HEK293 (cell line): Measurements from ENCODE around the gene ENDOV.

Source experiments
- CTCF ChIA-PET: fragments of 350-600 bp; formaldehyde crosslinking; extraction: SDS; loops from one replicate; lab custom pipeline; 2021; ENCODE audit warnings: antibody characterized with exemption; lab: Yijun Ruan, JAX
- POLR2A ChIA-PET: fragments of 300-600 bp; formaldehyde crosslinking; extraction: SDS; loops from one replicate; lab custom pipeline; 2020; ENCODE audit warnings: antibody characterized with exemption, inconsistent platforms; lab: Yijun Ruan, JAX
- H3K27ac ChIP-seq: fragments of 200-500 bp; sonication (Bioruptor generic); 2 replicates; pipeline ENCODE4 v1.5.1; 2014; ENCODE audit warnings: low read depth, low read length, control low read depth, inconsistent platforms; ENCODE audit errors: extremely low read depth
- H3K36me3 ChIP-seq, 2 experiments: fragments of 200-500 bp in 1 of 2; sonication (Bioruptor generic) in 1 of 2; 1 replicate in 1 of 2; 2 replicates in 1 of 2; pipeline ENCODE4 v1.5.1; 2014 to 2017; ENCODE audit warnings: inconsistent platforms in 2 of 2, low read length in 2 of 2; ENCODE audit not compliant: control insufficient read depth in 2 of 2, insufficient read depth in 1 of 2
- H3K4me1 ChIP-seq: fragments of 200-500 bp; sonication (Bioruptor generic); 2 replicates; pipeline ENCODE4 v1.5.1; 2014; ENCODE audit warnings: mild to moderate bottlenecking, low read length, inconsistent platforms; ENCODE audit not compliant: control insufficient read depth, insufficient read depth
- H3K4me3 ChIP-seq: 2 replicates; pipeline ENCODE4 v1.5.1; 2011; ENCODE audit warnings: low read depth, mild to moderate bottlenecking, control low read depth, low read length, moderate library complexity
- H3K9me3 ChIP-seq: fragments of 200-500 bp; sonication (Bioruptor generic); 2 replicates; pipeline ENCODE4 v1.5.1; 2014; ENCODE audit warnings: low read depth, low read length, inconsistent platforms; ENCODE audit not compliant: control insufficient read depth, insufficient read depth
- GFI1B ChIP-seq: fragments of 450-650 bp; formaldehyde crosslinking; IDR thresholded peaks from 2 replicates; pipeline ENCODE4 v1.5.1; 2016; ENCODE audit warnings: missing biosample characterization, missing genetic modification characterization
- OVOL3 ChIP-seq: fragments of 450-650 bp; formaldehyde crosslinking; IDR thresholded peaks from 2 replicates; pipeline ENCODE4 v1.5.1; 2016; ENCODE audit warnings: missing biosample characterization, missing genetic modification characterization
- SCRT2 ChIP-seq: fragments of 450-650 bp; formaldehyde crosslinking; IDR thresholded peaks from 2 replicates; pipeline ENCODE4 v1.5.1; 2016; ENCODE audit warnings: missing biosample characterization, missing genetic modification characterization
- SP3 ChIP-seq: fragments of 450-650 bp; formaldehyde crosslinking; IDR thresholded peaks from 2 replicates; pipeline ENCODE4 v1.5.1; 2016; ENCODE audit warnings: missing biosample characterization, missing genetic modification characterization
- WT1 ChIP-seq: fragments of 450-650 bp; formaldehyde crosslinking; IDR thresholded peaks from 2 replicates; pipeline ENCODE4 v1.5.1; 2016; ENCODE audit warnings: missing biosample characterization, missing genetic modification characterization
- ZBTB17 ChIP-seq: fragments of 450-650 bp; formaldehyde crosslinking; IDR thresholded peaks from 2 replicates; pipeline ENCODE4 v1.5.1; 2016; ENCODE audit warnings: missing biosample characterization, missing genetic modification characterization
- ZBTB8A ChIP-seq: fragments of 450-650 bp; formaldehyde crosslinking; IDR thresholded peaks from 2 replicates; pipeline ENCODE4 v1.5.1; 2016; ENCODE audit warnings: missing biosample characterization, missing genetic modification characterization
- ZEB2 ChIP-seq: fragments of 450-650 bp; formaldehyde crosslinking; IDR thresholded peaks from 2 replicates; pipeline ENCODE4 v1.5.1; 2016; ENCODE audit warnings: missing biosample characterization, missing genetic modification characterization
- ZNF132 ChIP-seq: fragments of 450-650 bp; formaldehyde crosslinking; IDR thresholded peaks from 2 replicates; pipeline ENCODE4 v1.5.1; 2017; ENCODE audit warnings: missing biosample characterization, missing genetic modification characterization, borderline replicate concordance
- ZNF140 ChIP-seq: fragments of 450-650 bp; formaldehyde crosslinking; IDR thresholded peaks from 2 replicates; pipeline ENCODE4 v1.5.1; 2016; ENCODE audit warnings: missing biosample characterization, missing genetic modification characterization
- ZNF157 ChIP-seq: fragments of 450-650 bp; formaldehyde crosslinking; IDR thresholded peaks from 2 replicates; pipeline ENCODE4 v1.5.1; 2016; ENCODE audit warnings: missing biosample characterization, missing genetic modification characterization
- ZNF214 ChIP-seq: fragments of 450-650 bp; formaldehyde crosslinking; IDR thresholded peaks from 2 replicates; pipeline ENCODE4 v1.5.1; 2017; ENCODE audit warnings: missing biosample characterization, mild to moderate bottlenecking, missing genetic modification characterization, borderline replicate concordance
- ZNF266 ChIP-seq: fragments of 450-650 bp; formaldehyde crosslinking; IDR thresholded peaks from 2 replicates; pipeline ENCODE4 v1.5.1; 2016; ENCODE audit warnings: missing biosample characterization, missing genetic modification characterization, low read depth
- ZNF354C ChIP-seq: fragments of 450-650 bp; formaldehyde crosslinking; IDR thresholded peaks from 2 replicates; pipeline ENCODE4 v1.5.1; 2016; ENCODE audit warnings: missing biosample characterization, missing genetic modification characterization, low read depth, borderline replicate concordance
- ZNF404 ChIP-seq: fragments of 450-650 bp; formaldehyde crosslinking; IDR thresholded peaks from 2 replicates; pipeline ENCODE4 v1.5.1; 2017; ENCODE audit warnings: missing biosample characterization, missing genetic modification characterization
- ZNF548 ChIP-seq: fragments of 450-650 bp; formaldehyde crosslinking; IDR thresholded peaks from 2 replicates; pipeline ENCODE4 v1.5.1; 2016; ENCODE audit warnings: missing biosample characterization, missing genetic modification characterization
- ZNF549 ChIP-seq: fragments of 450-650 bp; IDR thresholded peaks from 2 replicates; pipeline ENCODE4 v1.5.1; 2018; ENCODE audit warnings: missing biosample characterization, missing genetic modification characterization, mild to moderate bottlenecking, inconsistent platforms, moderate library complexity
- ZNF580 ChIP-seq: fragments of 450-650 bp; formaldehyde crosslinking; IDR thresholded peaks from 2 replicates; pipeline ENCODE4 v1.5.1; 2016; ENCODE audit warnings: missing biosample characterization, missing genetic modification characterization
- ZNF664 ChIP-seq: fragments of 450-650 bp; formaldehyde crosslinking; IDR thresholded peaks from 2 replicates; pipeline ENCODE4 v1.5.1; 2016; ENCODE audit warnings: missing biosample characterization, missing genetic modification characterization
- ZNF747 ChIP-seq: fragments of 450-650 bp; formaldehyde crosslinking; IDR thresholded peaks from 2 replicates; pipeline ENCODE4 v1.5.1; 2016; ENCODE audit warnings: missing biosample characterization, missing genetic modification characterization
- TF ChIP-seq, protein P1 (sequence below): fragments of 450-650 bp; formaldehyde crosslinking; IDR thresholded peaks from 2 replicates; pipeline ENCODE4 v1.5.1; 2016; ENCODE audit warnings: missing biosample characterization, missing genetic modification characterization
- TF ChIP-seq, protein P2 (sequence below): fragments of 450-650 bp; IDR thresholded peaks from 2 replicates; pipeline ENCODE4 v1.5.1; 2018; ENCODE audit warnings: missing biosample characterization, missing genetic modification characterization
- TF ChIP-seq, protein P3 (sequence below): fragments of 450-650 bp; formaldehyde crosslinking; IDR thresholded peaks from 2 replicates; pipeline ENCODE4 v1.5.1; 2016; ENCODE audit warnings: missing biosample characterization, missing genetic modification characterization
- TF ChIP-seq, protein P4 (sequence below): fragments of 450-650 bp; formaldehyde crosslinking; conservative IDR thresholded peaks from 2 replicates; pipeline ENCODE4 v1.5.1; 2016; ENCODE audit warnings: low read depth, missing biosample characterization, missing genetic modification characterization

The ENDOV gene

DNA sequence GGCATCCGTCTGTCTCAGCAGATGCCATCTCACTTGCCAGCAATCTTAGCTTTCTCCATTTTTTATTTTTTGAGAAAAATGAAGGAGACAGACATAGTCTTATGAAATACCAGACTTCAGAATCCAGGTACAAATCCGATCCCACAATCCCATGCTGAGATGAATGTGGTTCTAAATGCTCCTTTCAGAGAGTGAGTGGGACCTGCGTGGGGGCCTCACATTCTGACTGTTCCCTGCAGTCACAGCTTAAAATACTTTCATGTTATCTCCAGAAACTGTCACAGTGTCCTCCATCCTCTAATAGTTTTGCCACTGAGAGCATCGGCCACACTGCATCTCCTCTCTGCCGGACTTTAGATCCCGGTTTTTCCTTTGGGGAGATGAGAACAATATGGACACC lies 34.9 kb upstream of the ENDOV start (continued):
- no peak for TF ChIP-seq ZNF266

DNA sequence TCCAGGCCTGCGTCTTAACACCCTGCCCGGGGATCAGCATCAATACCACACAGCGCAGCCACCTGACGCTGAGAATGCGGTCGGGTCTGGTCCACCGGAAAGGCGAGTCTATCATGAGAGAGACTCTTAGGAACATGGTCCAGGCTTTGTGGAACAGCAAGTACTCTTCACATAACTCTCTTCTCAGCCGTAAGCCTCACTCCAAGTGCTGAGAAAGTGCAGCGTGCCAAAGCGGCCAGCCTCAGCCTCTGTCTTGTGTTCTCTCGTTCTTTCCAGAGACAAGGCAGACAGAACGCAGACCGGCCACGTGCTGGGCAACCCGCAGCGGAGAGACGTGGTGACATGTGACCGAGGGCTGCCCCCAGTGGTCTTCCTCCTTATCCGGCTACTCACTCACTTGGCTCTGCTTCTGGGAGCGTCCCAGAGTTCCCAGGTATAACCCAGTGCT lies 34.4 kb upstream of the ENDOV start:
- no peaks in the 10 kb centered on the region for H3K9me3 ChIP-seq
- TF ChIP-seq ZBTB17 (no peak), ZNF549 (tag by site-specific recombination) (no peak), ZNF664 (no peak), ZNF548 (no peak), ZNF580 (tag by site-specific recombination) (no peak), OVOL3 (tag by site-specific recombination) (no peak), ZNF132 (tag by site-specific recombination) (no peak), ZNF157 (tag by site-specific recombination) (no peak), ZNF354C (tag by site-specific recombination) (no peak), WT1 (no peak), SCRT2 (no peak), ZNF214 (tag by site-specific recombination) (no peak), ZNF404 (tag by site-specific recombination) (no peak), SP3 (tag by site-specific recombination) (no peak), ZEB2 (tag by site-specific recombination) (no peak), ZNF140 (no peak), GFI1B (tag by site-specific recombination) (no peak)
- TF ChIP-seq, protein P1, sequence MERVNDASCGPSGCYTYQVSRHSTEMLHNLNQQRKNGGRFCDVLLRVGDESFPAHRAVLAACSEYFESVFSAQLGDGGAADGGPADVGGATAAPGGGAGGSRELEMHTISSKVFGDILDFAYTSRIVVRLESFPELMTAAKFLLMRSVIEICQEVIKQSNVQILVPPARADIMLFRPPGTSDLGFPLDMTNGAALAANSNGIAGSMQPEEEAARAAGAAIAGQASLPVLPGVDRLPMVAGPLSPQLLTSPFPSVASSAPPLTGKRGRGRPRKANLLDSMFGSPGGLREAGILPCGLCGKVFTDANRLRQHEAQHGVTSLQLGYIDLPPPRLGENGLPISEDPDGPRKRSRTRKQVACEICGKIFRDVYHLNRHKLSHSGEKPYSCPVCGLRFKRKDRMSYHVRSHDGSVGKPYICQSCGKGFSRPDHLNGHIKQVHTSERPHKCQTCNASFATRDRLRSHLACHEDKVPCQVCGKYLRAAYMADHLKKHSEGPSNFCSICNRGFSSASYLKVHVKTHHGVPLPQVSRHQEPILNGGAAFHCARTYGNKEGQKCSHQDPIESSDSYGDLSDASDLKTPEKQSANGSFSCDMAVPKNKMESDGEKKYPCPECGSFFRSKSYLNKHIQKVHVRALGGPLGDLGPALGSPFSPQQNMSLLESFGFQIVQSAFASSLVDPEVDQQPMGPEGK (tag by site-specific recombination), result no peak
- TF ChIP-seq, protein P2, sequence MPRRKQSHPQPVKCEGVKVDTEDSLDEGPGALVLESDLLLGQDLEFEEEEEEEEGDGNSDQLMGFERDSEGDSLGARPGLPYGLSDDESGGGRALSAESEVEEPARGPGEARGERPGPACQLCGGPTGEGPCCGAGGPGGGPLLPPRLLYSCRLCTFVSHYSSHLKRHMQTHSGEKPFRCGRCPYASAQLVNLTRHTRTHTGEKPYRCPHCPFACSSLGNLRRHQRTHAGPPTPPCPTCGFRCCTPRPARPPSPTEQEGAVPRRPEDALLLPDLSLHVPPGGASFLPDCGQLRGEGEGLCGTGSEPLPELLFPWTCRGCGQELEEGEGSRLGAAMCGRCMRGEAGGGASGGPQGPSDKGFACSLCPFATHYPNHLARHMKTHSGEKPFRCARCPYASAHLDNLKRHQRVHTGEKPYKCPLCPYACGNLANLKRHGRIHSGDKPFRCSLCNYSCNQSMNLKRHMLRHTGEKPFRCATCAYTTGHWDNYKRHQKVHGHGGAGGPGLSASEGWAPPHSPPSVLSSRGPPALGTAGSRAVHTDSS (tag by site-specific recombination), result no peak
- TF ChIP-seq, protein P3, sequence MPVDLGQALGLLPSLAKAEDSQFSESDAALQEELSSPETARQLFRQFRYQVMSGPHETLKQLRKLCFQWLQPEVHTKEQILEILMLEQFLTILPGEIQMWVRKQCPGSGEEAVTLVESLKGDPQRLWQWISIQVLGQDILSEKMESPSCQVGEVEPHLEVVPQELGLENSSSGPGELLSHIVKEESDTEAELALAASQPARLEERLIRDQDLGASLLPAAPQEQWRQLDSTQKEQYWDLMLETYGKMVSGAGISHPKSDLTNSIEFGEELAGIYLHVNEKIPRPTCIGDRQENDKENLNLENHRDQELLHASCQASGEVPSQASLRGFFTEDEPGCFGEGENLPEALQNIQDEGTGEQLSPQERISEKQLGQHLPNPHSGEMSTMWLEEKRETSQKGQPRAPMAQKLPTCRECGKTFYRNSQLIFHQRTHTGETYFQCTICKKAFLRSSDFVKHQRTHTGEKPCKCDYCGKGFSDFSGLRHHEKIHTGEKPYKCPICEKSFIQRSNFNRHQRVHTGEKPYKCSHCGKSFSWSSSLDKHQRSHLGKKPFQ, result no peak
- CTCF ChIA-PET, result no interaction called here
- peaks cover 19 to 100% of the 10 kb centered on the region in 2 experiments for H3K36me3 ChIP-seq
- no peaks in the 10 kb centered on the region for H3K4me1 ChIP-seq
- no peak overlapping the region for H3K4me3 ChIP-seq
- no peak overlapping the region for H3K27ac ChIP-seq
- POLR2A ChIA-PET, result no interaction called here

DNA sequence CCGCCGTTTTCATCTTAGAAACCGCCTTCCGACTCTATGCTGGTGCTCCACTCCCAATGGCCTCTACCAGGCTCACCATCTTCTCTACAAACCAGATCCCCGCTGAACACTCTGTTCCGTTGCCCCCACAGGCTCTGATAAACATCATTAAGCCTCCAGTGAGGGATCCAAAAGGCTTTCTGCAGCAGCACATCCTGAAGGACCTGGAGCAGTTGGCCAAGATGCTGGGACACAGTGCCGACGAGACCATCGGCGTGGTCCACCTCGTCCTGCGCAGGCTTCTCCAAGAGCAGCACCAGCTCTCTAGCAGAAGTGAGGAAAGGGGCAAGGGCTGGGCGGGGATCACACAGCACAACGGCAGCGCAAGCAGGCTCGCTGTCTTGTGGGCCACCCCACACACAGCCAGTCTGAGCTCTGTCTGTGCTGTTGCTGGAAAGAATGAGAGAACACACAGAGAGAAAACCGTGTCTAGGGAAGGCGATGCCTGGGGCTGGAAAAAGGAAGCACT lies 33.5 kb upstream of the ENDOV start:
- POLR2A ChIA-PET, result no interaction called here

More for the DNA sequence above, 33.5 kb upstream of the ENDOV start:
- Histone ChIP-seq H3K4me1 (no peaks in the 10 kb centered on the region), H3K27ac (no peak overlapping the region), H3K9me3 (no peaks in the 10 kb centered on the region), H3K4me3 (no peak overlapping the region), H3K36me3 (peaks cover 15 to 100% of the 10 kb centered on the region in 2 experiments)
- CTCF ChIA-PET, result no interaction called here
- TF ChIP-seq, protein P4, sequence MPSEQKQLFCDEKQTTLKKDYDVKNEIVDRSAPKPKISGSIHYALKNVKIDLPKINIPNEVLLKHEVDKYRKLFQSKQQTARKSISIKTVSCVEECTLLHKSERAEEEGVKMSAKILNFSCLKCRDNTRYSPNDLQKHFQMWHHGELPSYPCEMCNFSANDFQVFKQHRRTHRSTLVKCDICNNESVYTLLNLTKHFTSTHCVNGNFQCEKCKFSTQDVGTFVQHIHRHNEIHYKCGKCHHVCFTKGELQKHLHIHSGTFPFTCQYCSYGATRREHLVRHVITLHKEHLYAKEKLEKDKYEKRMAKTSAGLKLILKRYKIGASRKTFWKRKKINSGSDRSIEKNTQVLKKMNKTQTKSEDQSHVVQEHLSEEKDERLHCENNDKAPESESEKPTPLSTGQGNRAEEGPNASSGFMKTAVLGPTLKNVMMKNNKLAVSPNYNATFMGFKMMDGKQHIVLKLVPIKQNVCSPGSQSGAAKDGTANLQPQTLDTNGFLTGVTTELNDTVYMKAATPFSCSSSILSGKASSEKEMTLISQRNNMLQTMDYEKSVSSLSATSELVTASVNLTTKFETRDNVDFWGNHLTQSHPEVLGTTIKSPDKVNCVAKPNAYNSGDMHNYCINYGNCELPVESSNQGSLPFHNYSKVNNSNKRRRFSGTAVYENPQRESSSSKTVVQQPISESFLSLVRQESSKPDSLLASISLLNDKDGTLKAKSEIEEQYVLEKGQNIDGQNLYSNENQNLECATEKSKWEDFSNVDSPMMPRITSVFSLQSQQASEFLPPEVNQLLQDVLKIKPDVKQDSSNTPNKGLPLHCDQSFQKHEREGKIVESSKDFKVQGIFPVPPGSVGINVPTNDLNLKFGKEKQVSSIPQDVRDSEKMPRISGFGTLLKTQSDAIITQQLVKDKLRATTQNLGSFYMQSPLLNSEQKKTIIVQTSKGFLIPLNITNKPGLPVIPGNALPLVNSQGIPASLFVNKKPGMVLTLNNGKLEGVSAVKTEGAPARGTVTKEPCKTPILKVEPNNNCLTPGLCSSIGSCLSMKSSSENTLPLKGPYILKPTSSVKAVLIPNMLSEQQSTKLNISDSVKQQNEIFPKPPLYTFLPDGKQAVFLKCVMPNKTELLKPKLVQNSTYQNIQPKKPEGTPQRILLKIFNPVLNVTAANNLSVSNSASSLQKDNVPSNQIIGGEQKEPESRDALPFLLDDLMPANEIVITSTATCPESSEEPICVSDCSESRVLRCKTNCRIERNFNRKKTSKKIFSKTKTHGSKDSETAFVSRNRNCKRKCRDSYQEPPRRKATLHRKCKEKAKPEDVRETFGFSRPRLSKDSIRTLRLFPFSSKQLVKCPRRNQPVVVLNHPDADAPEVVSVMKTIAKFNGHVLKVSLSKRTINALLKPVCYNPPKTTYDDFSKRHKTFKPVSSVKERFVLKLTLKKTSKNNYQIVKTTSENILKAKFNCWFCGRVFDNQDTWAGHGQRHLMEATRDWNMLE (tag by site-specific recombination), result no peak
- TF ChIP-seq ZBTB8A (no peak), SP3 (tag by site-specific recombination) (no peak), ZNF747 (tag by site-specific recombination) (no peak)
